HG03135 (cell line): ENCODE data around the gene BNIP5.

Experiments used
- ATAC-seq: cut with Tn5 transposase; IDR thresholded peaks from one replicate; pipeline ENCODE4 v1.9.1; 2021; ENCODE audit warnings: mild to moderate bottlenecking, moderate library complexity; ENCODE audit not compliant: unreplicated experiment

The BNIP5 gene

DNA sequence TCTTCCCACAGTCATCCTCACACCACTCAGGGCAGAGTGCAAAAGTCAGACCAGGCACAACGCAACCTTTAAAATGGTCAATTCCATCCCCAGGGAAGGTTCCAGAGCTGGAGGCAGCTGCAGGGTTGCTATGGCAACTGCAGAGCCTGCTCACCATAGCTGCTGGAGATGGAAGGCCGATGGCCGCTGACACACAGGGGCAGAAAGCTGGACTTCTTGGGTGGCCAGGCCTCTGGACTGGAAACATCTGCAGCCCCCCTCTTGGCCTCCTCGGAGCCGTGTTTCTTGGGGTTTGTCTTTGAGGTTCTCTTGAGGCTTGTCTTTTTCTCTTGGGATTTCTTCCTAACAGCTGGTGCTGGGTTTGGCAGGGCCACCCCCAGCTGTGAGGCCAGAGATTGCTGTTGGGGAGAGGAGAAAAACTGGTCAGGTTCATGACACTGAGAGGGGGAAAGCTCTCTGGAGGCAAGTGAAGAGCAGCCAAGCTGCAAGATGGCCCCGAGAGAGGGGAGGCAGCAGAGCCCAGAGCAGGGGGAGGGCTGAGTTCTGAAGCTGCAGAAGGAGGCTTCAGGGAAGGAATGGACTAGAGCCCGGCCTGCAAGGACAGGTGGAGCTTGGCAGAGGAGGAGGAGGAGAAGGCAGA lies 10.2 kb downstream of the BNIP5 start:
- no peak for ATAC-seq

DNA sequence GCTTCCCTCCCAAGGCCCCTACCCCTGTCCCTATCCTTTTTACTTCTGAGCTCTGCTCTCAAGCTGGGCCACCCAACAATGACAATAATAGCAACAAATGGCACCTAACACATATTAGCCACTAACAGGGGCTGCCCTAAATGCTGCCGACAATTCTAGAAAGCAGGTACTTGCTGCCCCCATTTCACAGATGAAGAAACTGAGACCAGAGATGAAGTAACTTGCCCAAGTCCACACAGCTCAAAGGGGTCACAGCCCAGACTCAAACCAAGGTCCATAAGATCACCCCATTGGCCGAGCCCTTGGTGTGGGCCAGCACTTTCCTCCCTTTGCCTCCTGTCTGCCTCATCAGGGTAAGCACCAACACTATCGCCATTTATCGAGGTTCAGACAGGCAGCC lies 12.0 kb downstream of the BNIP5 start:
- ATAC-seq: no peak

GRCh38 chr6:36324191-36324590 lies 12.5 kb downstream of the BNIP5 start:
- ATAC-seq: no peak

DNA sequence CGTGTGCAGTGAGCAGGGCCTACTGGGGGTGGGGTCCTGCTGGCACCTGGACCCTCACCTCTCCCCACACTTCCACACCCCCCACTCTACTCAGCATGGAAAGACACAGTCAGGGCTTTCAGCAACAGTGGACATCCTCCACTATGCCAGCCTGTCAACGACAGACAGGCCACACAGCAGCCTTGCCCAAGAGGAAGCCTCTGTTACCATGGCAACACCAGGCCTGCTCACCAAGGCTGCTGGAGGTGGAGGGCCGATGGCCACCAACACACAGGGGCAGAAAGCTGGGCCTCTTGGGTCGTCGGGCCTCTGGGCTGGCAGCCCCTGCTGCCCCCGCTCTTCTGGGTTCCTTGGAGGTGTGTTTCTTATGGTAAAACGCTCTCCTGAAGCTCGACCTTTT lies 13.6 kb downstream of the BNIP5 start:
- ATAC-seq: no peak

DNA sequence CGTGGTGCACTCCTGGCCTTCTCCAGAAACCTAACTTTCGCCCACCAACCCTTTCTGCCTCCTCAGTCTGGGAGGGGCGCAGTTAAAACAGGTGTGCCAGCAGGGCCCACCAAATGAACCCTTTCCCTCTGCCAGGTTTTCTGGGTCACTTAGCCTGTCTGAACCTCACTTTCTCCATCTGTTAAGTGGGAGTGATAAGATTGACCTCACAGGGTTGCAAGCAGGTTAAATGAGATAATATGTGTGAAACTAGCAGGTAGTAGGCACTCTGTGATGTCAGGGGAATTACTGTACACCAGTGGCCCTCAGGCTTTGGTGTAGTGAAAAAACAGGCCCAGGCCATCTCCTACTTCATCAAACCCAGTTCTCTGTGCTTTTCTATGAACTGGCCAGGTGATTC lies 14.1 kb downstream of the BNIP5 start:
- ATAC-seq: no peak

DNA sequence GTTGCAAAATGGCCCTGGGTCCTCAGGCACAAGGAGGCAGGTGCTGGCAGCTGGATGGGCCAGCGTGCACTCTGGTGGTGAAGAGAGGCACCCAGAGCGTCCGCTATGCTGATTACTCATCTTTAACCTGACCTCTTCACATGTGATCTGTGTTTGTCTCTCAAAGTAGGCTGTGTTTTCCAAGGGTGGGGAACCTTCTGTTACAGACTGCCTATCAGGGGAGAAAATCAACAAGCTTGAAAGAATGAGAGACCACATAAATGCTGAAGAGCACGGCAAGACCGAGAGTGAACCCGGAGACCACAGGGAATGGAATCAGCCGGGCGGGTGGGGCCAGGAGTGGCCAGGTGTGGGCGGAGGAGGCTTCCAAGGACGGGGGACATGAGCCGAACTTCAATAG lies 16.2 kb downstream of the BNIP5 start:
- ATAC-seq: no peak

- no peak for ATAC-seq
Measured at GRCh38 chr6:36319821-36320220, 16.9 kb downstream of the BNIP5 start.

DNA sequence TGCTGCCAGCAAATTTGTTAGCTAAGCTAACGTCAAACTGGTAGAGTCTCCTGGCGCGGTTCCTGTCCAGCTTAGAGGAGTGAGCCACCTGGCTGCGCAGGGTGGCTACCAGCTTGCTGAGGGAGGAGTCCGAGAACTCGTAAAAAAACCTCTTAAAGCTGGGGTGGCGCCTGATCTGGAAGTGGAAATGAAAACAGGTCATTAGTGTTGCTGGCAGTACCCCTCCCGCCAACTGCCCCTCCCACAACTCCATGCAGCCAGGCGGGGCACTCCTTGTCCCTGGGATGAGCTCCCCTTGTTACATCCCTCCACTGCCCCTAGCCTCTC lies 17.3 kb downstream of the BNIP5 start:
- no peak for ATAC-seq

DNA sequence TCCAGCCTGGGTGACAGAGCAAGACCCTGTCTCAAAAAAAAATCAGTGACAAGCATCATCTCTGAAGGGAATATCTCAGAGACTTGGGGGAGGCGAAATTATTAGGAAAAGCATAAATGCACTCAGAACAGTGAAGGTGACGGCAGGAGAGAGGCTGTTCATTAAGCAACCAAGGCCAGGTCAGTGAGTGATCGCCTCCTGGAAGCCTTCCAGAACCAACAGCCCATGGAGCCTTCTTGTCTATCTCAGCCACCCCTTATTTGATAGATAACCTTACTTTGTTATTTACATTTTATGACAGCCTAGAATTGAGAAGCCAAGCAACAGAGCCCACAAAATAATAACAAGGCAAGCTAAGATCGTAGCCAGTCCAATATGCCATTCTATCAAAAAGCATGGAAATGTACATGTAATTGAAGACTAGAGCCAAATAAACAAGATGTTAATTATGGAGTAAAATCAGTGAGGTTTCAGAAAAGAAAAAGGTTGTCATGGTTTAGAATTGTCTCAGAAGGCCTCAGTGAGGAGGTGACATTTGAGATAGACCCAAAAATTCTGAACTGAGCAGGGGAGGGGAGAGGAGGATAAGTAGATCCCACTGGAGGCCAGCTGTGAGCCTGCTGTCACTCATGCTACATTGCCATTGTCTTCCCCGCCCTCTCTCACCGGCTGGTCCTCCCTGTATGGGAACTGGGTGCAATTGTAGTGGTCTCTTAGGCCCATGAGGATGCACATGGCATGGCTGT lies 17.8 kb downstream of the BNIP5 start:
- ATAC-seq: no peak

DNA sequence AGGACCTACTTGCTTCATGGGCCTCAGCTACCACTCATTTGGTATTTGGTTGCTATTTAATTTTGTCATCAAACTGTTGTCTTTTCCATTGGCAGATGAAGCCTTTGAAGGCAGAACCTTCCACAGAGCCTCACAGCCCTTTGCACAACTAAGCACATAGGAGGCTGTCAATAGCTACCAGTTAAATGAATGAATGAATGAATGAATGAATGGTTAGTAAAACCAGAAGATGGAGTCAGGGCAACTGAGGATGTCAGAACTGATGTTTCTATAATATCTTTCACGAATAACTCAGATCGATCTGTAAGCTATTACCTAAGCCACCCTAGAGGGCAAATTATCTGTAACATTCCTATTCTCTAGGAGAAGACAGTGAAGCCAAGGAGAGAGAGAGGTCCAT lies 19.1 kb downstream of the BNIP5 start:
- no peak for ATAC-seq

- ATAC-seq: no peak
Measured at GRCh38 chr6:36315921-36316320, 20.8 kb downstream of the BNIP5 start.

DNA sequence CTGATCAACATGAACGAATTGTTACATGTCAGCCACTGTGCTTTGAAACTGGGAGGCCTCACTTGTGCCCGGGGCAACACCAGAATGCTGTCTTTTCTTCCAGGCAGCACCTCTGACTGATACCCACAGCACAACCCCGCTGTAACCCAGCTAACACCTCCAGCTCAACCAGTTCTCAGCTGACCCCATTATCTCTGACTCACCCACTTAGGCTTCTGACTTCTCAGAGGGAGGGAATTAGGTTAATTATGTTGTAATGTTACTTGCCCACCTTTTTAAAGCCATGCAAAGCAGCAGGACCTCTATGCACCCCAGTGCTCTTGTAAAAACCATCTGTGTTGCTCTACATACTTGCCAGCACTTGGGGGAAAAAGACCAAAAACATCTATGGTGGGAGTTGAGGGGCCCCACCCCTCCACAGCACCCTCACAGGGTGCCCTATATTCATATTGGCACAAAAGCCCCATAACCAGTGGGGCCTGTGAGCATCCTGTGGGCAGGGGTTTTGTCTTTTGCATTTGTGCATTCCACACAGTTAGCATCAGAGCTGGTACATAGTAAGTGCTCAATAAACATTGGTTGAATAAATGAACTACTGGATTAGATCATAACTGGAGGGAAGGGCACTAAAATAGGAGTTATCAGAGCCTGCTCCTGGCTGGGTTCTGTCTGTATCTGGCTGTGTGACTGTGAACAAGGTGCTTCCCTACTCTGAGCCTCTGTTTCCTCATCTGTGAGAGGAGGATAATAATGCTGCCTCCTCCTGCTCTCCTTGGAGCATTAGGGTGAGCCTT lies 22.3 kb downstream of the BNIP5 start:
- no peak for ATAC-seq

DNA sequence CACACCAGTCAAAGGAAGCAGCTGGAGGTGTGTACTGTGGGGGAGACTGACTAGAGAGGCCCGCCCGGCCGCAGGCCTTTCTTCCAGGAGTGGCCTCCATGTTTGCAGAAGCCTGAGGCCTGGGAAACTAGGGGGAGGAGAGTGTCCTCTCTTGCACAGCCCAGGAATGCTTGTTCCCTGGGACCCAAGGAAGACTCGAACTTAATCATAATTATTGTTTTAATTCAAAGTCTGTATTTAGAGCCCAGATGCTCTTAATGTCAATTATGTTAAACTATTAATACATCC lies 23.1 kb downstream of the BNIP5 start:
- no peak for ATAC-seq

GRCh38 chr6:36312854-36313648 lies 23.6 kb downstream of the BNIP5 start:
- ATAC-seq: no peak

GRCh38 chr6:36309900-36310299 lies 26.8 kb downstream of the BNIP5 start:
- ATAC-seq: no peak

DNA sequence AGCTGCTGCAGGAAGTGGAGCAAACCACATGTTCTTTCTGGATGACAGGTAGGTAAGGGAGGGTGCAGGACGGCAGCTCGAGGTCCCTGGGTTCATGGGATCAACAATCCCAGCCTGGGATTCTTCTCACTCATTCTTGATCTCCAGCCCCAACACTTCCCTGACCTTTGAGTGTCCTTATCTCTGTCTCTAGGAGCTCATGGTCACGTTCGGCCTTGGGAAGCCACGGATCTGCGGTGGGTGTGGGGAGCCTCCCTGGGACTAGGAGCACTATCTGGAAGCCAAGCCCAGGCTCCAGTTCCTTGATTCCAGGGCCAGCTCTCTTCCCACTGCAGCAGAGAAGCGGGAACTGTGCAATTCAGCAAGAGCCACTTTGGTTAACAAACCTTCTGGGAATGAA lies 27.5 kb downstream of the BNIP5 start:
- no peak for ATAC-seq

DNA sequence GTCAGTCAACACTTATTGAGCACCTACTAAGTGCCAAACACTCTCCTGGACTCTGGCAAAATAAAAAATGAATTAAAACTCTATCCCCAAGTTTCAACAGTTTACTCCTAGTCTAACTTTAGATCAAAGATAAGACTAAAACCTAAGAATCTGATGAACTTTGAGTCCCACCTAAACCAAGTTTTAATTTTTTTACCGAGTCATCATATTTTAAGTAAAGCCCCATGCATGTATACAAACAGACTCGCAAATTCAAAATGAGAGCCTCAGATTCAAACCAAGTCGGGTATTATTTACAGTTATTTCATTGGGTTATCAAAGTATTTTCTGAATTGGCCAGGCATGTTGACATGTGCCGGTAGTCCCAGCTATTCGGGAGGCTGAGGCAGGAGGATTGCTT lies 28.2 kb downstream of the BNIP5 start:
- no peak for ATAC-seq

GRCh38 chr6:36306375-36306774 lies 30.3 kb downstream of the BNIP5 start:
- no peak for ATAC-seq

DNA sequence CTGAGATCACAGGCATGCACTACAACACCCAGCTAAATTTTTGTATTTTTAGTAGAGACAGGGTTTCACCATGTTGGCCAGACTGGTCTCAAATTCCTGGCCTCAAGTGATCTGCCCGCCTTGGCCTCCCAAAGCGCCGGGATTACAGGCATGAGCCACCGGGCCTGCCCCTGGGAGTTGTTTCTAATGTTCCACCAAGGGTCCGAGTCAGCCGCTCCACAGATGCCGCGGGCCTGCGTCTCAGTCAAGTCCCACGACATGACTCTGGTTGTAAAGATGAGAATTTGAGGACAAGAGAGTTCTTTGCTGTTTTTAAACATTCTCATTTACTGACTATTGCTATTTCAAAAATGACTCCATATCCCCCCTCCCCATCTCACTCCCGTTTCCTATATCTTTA lies 30.8 kb downstream of the BNIP5 start:
- no peak for ATAC-seq

DNA sequence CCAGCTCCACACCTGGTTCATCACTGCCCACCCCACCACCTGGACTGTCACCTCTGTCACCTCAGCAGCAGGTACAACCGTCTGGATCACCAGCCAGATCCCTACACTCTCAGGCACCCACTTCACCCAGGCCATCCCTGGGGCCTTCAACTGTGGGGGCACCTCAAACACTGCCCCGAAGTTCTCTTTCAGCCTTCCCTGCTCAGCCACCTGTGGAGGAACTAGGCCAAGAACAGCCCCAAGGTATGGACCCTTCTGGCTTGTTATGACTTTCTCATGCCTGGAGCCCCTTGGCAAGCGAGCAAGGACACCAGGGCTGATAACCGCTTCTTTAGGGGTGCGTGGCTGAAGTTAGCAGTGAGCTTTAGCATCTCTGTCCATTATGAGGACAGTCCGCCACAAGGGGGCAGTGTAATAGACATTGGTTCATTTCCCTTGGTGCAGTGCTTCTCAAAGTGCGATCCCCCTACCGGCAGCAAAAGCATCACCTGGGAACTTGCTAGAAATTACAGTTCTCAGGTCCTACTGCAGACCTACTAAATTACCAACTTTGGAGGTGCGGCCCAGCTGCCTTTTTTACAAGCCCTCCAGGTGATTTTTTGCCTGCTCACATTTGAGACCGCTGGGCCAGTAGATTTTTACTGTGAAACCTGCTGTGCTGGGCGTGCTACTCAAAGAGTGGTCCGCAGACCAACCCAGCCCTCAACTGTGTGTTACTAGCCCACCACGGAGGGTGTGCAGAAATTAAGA lies 34.3 kb downstream of the BNIP5 start:
- ATAC-seq: peak; percentile 85

DNA sequence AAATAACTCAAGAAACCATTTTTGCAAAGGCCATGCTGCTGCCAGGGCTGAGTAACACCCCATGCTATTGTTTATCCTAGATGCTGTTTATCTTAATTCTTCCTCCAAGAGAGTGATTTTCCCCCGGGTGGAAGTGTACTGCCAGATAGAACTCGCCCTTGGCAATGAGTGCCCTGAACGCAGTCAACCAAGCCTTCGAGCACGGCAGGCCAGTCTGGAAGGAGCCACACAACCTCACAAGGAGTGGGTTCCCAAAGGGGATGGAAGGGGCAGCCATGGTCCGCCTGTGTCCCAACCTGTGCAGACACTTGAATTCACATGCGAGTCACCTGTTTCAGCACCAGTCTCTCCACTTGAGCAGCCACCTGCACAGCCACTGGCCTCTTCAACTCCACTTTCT lies 34.9 kb downstream of the BNIP5 start:
- ATAC-seq: no peak
